Mesenchymal stem cell (in vitro differentiated cells and primary cell): Measurements from ENCODE around the gene POLR2L.

Experiments
- DNase-seq: peaks from one replicate; pipeline ENCODE4 v3.0.0-alpha.2; 2013
- H2AFZ ChIP-seq: one replicate; pipeline ENCODE4 v1.6.1; 2013; ENCODE audit warnings: low read depth, mild to moderate bottlenecking, control low read depth, inconsistent platforms, low read length, moderate library complexity
- H2AK5ac ChIP-seq: 2 replicates; pipeline ENCODE4 v1.6.1; 2013; ENCODE audit warnings: low read length, moderate library complexity, mild to moderate bottlenecking, inconsistent platforms; ENCODE audit not compliant: severe bottlenecking
- H2BK120ac ChIP-seq: one replicate; pipeline ENCODE4 v1.6.1; 2013; ENCODE audit warnings: low read depth, mild to moderate bottlenecking, inconsistent platforms, low read length, moderate library complexity
- H2BK12ac ChIP-seq, 2 experiments: one replicate each; pipeline ENCODE4 v1.6.1; 2013; ENCODE audit warnings: inconsistent platforms in 2 of 2, low read length in 2 of 2, mild to moderate bottlenecking in 2 of 2, moderate library complexity in 2 of 2, control low read depth in 1 of 2
- H2BK15ac ChIP-seq: one replicate; pipeline ENCODE4 v1.6.1; 2013; ENCODE audit warnings: mild to moderate bottlenecking, low read depth, inconsistent platforms; ENCODE audit not compliant: poor library complexity, severe bottlenecking
- H2BK5ac ChIP-seq: 2 replicates; pipeline ENCODE4 v1.6.1; 2013; ENCODE audit warnings: low read depth, mild to moderate bottlenecking, low read length, control low read depth, inconsistent platforms; ENCODE audit not compliant: poor library complexity, severe bottlenecking
- H3K14ac ChIP-seq, 2 experiments: one replicate each; pipeline ENCODE4 v1.6.1; 2013; ENCODE audit warnings: inconsistent platforms in 2 of 2, low read length in 2 of 2, control low read depth in 1 of 2, mild to moderate bottlenecking in 1 of 2, moderate library complexity in 1 of 2
- H3K18ac ChIP-seq, 2 experiments: one replicate each; pipeline ENCODE4 v1.6.1; 2013; ENCODE audit warnings: inconsistent platforms in 2 of 2, low read length in 2 of 2, control low read depth in 1 of 2, low read depth in 1 of 2, mild to moderate bottlenecking in 1 of 2
- H3K23ac ChIP-seq, 2 experiments: one replicate each; pipeline ENCODE4 v1.6.1; 2013; ENCODE audit warnings: inconsistent platforms in 2 of 2, low read length in 2 of 2, mild to moderate bottlenecking in 2 of 2, moderate library complexity in 2 of 2, control low read depth in 1 of 2
- H3K27ac ChIP-seq: 2 replicates; pipeline ENCODE4 v1.5.1; 2013; ENCODE audit warnings: mild to moderate bottlenecking, moderate library complexity, low read length, control low read depth, inconsistent platforms; ENCODE audit not compliant: poor library complexity, severe bottlenecking
- H3K27me3 ChIP-seq, 2 experiments: 2 replicates each; pipeline versions ENCODE4 v1.6.1 to v1.7.0; 2013; ENCODE audit warnings: low read length in 2 of 2, mild to moderate bottlenecking in 2 of 2, moderate library complexity in 2 of 2, control low read depth in 1 of 2, inconsistent platforms in 1 of 2; ENCODE audit not compliant: control insufficient read depth in 1 of 2, insufficient read depth in 1 of 2
- H3K36me3 ChIP-seq, 2 experiments: 2 replicates each; pipeline versions ENCODE4 v1.6.1 to v1.7.0; 2013; ENCODE audit warnings: low read length in 2 of 2, control low read depth in 1 of 2, inconsistent platforms in 1 of 2, low read depth in 1 of 2, mild to moderate bottlenecking in 1 of 2; ENCODE audit not compliant: insufficient read depth in 2 of 2, control insufficient read depth in 1 of 2
- H3K4ac ChIP-seq, 2 experiments: one replicate each; pipeline ENCODE4 v1.6.1; 2013; ENCODE audit warnings: inconsistent platforms in 2 of 2, low read length in 2 of 2, mild to moderate bottlenecking in 2 of 2, moderate library complexity in 2 of 2, control low read depth in 1 of 2, low read depth in 1 of 2
- H3K4me1 ChIP-seq: 2 replicates; pipeline ENCODE4 v1.6.1; 2013; ENCODE audit warnings: low read depth, low read length, control low read depth; ENCODE audit not compliant: control insufficient read depth, insufficient read depth
- H3K4me2 ChIP-seq: 2 replicates; pipeline ENCODE4 v1.6.1; 2013; ENCODE audit warnings: low read length, mild to moderate bottlenecking, inconsistent platforms; ENCODE audit not compliant: poor library complexity, severe bottlenecking
- H3K4me3 ChIP-seq, 2 experiments: 2 replicates each; pipeline versions ENCODE4 v1.5.1 to v1.7.0; 2013; ENCODE audit warnings: low read length in 2 of 2, mild to moderate bottlenecking in 2 of 2, control low read depth in 1 of 2, low read depth in 1 of 2; ENCODE audit not compliant: insufficient read depth in 1 of 2
- H3K79me1 ChIP-seq: replicated peaks from 2 replicates; pipeline ENCODE4 v1.6.1; 2013; ENCODE audit warnings: mild to moderate bottlenecking, control low read depth, low read length, inconsistent platforms; ENCODE audit not compliant: poor library complexity, severe bottlenecking
- H3K9ac ChIP-seq: 2 replicates; pipeline ENCODE4 v1.7.0; 2013; ENCODE audit warnings: mild to moderate bottlenecking, low read length, moderate library complexity
- H3K9me3 ChIP-seq: 2 replicates; pipeline ENCODE4 v1.7.0; 2013; ENCODE audit warnings: mild to moderate bottlenecking, low read length; ENCODE audit not compliant: control insufficient read depth
- H4K8ac ChIP-seq: one replicate; pipeline ENCODE4 v1.6.1; 2013; ENCODE audit warnings: inconsistent platforms, mild to moderate bottlenecking, low read length, moderate library complexity
- H4K91ac ChIP-seq: one replicate; pipeline ENCODE4 v1.6.1; 2013; ENCODE audit warnings: mild to moderate bottlenecking, low read length, inconsistent platforms
- WGBS: methylation state at CpG from one replicate; pipeline ENCODE4 v1.1.7; 2013; ENCODE audit warnings: mixed read lengths; 5-methylcytosine and 5-hydroxymethylcytosine counted together

Gene POLR2L

GRCh38 chr11:802693-803466 is 39.4 kb downstream of the POLR2L start:
- H3K36me3 ChIP-seq = peaks cover 48 to 54% of the 10 kb centered on the region in 2 experiments
- no peak overlapping the region for H2BK120ac ChIP-seq
- no peaks in the 10 kb centered on the region for H3K27me3 ChIP-seq
- H3K9me3 ChIP-seq = no peaks in the 10 kb centered on the region
- no peak overlapping the region for H2AFZ ChIP-seq
- peak overlapping the region in 1 of 2 experiments; percentile 84 for H3K23ac ChIP-seq
- H3K4me3 ChIP-seq = peak overlapping the region in 1 of 2 experiments; percentile 91
- H3K4me2 ChIP-seq = no peak overlapping the region
- peak overlapping the region; percentile 65 for H4K91ac ChIP-seq
- H3K4me1 ChIP-seq = peaks cover 27% of the 10 kb centered on the region
- H2BK5ac ChIP-seq = no peak overlapping the region
- no peak for DNase-seq
- peak overlapping the region in 1 of 2 experiments; percentile 32 for H2BK12ac ChIP-seq
- H3K4ac ChIP-seq = no peak overlapping the region
- 96% methylated on average over 28 of the region's 28 CpGs for WGBS
- no peak overlapping the region for H3K27ac ChIP-seq
- H3K79me1 ChIP-seq = peaks cover 33% of the 10 kb centered on the region
- H3K9ac ChIP-seq = peak overlapping the region; percentile 88
- H2AK5ac ChIP-seq = no peak overlapping the region
- H4K8ac ChIP-seq = no peak overlapping the region
- H2BK15ac ChIP-seq = no peak overlapping the region
- no peak overlapping the region for H3K14ac ChIP-seq
- no peak overlapping the region for H3K18ac ChIP-seq

GRCh38 chr11:802018-802617 is 40.2 kb downstream of the POLR2L start:
- H3K23ac ChIP-seq = no peak overlapping the region
- no peak overlapping the region for H3K27ac ChIP-seq
- H3K9ac ChIP-seq = no peak overlapping the region
- no peak overlapping the region for H4K8ac ChIP-seq
- no peak overlapping the region for H3K4me3 ChIP-seq
- peaks cover 48 to 54% of the 10 kb centered on the region in 2 experiments for H3K36me3 ChIP-seq
- no peaks in the 10 kb centered on the region for H3K9me3 ChIP-seq
- no peak overlapping the region for H3K4me2 ChIP-seq
- peak overlapping the region; percentile 4 for H4K91ac ChIP-seq
- H2BK12ac ChIP-seq = no peak overlapping the region
- H2AK5ac ChIP-seq = no peak overlapping the region
- H2BK5ac ChIP-seq = no peak overlapping the region
- DNase-seq = no peak
- H2BK15ac ChIP-seq = no peak overlapping the region
- H2AFZ ChIP-seq = no peak overlapping the region
- peaks cover 33% of the 10 kb centered on the region for H3K79me1 ChIP-seq
- no peak overlapping the region for H3K18ac ChIP-seq
- WGBS = 96% methylated on average over 20 of the region's 21 CpGs
- H3K14ac ChIP-seq = no peak overlapping the region
- H3K4me1 ChIP-seq = peaks cover 27% of the 10 kb centered on the region
- H2BK120ac ChIP-seq = no peak overlapping the region
- no peaks in the 10 kb centered on the region for H3K27me3 ChIP-seq
- H3K4ac ChIP-seq = no peak overlapping the region

- no peak overlapping the region for H3K4ac ChIP-seq
- no peak overlapping the region for H3K27ac ChIP-seq
- no peak overlapping the region for H3K4me3 ChIP-seq
- H3K18ac ChIP-seq = no peak overlapping the region
- no peak overlapping the region for H2BK15ac ChIP-seq
- no peak overlapping the region for H3K4me2 ChIP-seq
- WGBS = 96% methylated on average over 20 of the region's 20 CpGs
- no peak overlapping the region for H4K8ac ChIP-seq
- no peak overlapping the region for H3K9ac ChIP-seq
- no peak overlapping the region for H2AFZ ChIP-seq
- no peak for DNase-seq
- no peaks in the 10 kb centered on the region for H3K27me3 ChIP-seq
- H3K14ac ChIP-seq = no peak overlapping the region
- no peak overlapping the region for H4K91ac ChIP-seq
- no peak overlapping the region for H2BK120ac ChIP-seq
- H2AK5ac ChIP-seq = no peak overlapping the region
- H2BK5ac ChIP-seq = no peak overlapping the region
- no peak overlapping the region for H2BK12ac ChIP-seq
- no peak overlapping the region for H3K23ac ChIP-seq
- no peaks in the 10 kb centered on the region for H3K9me3 ChIP-seq
- peaks cover 35% of the 10 kb centered on the region for H3K4me1 ChIP-seq
- peaks cover 48 to 54% of the 10 kb centered on the region in 2 experiments for H3K36me3 ChIP-seq
- peaks cover 33% of the 10 kb centered on the region for H3K79me1 ChIP-seq
Observed at GRCh38 chr11:801097-801780, 41.1 kb downstream of the POLR2L start.

- H3K23ac ChIP-seq = no peak overlapping the region
- peaks cover 33% of the 10 kb centered on the region for H3K79me1 ChIP-seq
- H4K91ac ChIP-seq = no peak overlapping the region
- no peak overlapping the region for H3K4me2 ChIP-seq
- H2AK5ac ChIP-seq = no peak overlapping the region
- no peak overlapping the region for H2BK15ac ChIP-seq
- no peaks in the 10 kb centered on the region for H3K9me3 ChIP-seq
- no peak overlapping the region for H3K27ac ChIP-seq
- no peak overlapping the region for H3K18ac ChIP-seq
- H3K4me1 ChIP-seq = peaks cover 40% of the 10 kb centered on the region
- H3K4me3 ChIP-seq = no peak overlapping the region
- H2AFZ ChIP-seq = no peak overlapping the region
- H3K4ac ChIP-seq = no peak overlapping the region
- WGBS = 95% methylated on average over 30 of the region's 30 CpGs
- no peak overlapping the region for H3K9ac ChIP-seq
- no peak overlapping the region for H2BK12ac ChIP-seq
- H2BK5ac ChIP-seq = no peak overlapping the region
- no peak overlapping the region for H4K8ac ChIP-seq
- no peaks in the 10 kb centered on the region for H3K27me3 ChIP-seq
- H3K36me3 ChIP-seq = peaks cover 48 to 54% of the 10 kb centered on the region in 2 experiments
- H2BK120ac ChIP-seq = no peak overlapping the region
- H3K14ac ChIP-seq = no peak overlapping the region
- DNase-seq = no peak
Observed at GRCh38 chr11:800473-800872, 41.9 kb downstream of the POLR2L start.
